GM19328 (cell line): ENCODE results near the gene TRIM42.

Source experiments
- ATAC-seq: cut with Tn5 transposase; IDR thresholded peaks from one replicate; pipeline ENCODE4 v1.9.1; 2021; ENCODE audit warnings: mild to moderate bottlenecking, moderate library complexity; ENCODE audit not compliant: unreplicated experiment

The TRIM42 gene

DNA sequence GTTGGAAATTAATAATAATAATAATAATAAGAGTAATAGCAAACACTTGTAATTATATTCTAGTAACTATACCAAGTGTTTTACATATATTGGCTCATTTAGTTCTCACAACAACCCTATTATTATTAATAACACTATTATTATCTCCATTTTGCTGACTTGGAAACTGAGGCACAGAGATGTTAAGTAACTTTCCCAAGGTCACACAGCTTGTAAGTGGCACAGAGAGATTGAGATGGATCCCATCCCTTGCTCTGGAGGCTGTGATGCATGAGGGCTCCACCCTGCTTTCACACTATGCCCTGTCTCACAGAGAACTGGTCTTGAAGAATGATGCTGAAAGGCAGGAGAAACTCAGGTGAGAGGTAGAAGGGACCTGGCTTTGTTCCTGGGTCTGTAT, 31.9 kb downstream of the TRIM42 start:
- ATAC-seq: no peak

DNA sequence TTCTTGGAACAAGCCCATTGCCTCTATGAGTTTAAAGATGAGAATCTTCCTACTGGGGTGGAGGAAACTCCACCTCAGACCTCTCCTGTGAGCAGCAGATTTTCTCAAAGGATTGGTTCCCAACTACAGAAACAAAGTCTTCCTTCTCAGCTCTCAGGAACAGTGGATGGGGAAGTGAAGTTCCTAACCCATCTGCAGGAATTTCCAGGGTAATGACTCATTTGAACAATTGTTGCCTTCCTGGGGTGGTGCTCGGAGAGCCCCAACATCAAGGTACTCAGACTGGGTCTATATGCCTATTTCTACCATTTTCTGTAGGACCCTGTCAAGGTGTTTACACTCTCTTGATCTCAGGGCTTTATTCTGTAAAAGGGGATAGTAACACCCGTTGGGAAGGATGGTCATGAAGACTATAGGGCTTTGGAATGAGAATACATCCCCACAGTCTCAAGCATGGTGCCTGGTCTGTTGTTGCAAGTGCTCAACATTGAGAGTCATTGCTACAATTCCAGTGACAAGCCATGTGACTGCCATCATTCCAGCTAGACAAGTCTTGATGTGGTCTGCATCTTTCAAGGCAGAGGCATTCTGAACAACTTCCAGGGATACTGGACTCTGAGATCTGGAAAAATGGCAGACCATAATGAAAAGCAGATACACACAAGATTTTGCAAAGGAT, 33.0 kb downstream of the TRIM42 start:
- no peak for ATAC-seq

DNA sequence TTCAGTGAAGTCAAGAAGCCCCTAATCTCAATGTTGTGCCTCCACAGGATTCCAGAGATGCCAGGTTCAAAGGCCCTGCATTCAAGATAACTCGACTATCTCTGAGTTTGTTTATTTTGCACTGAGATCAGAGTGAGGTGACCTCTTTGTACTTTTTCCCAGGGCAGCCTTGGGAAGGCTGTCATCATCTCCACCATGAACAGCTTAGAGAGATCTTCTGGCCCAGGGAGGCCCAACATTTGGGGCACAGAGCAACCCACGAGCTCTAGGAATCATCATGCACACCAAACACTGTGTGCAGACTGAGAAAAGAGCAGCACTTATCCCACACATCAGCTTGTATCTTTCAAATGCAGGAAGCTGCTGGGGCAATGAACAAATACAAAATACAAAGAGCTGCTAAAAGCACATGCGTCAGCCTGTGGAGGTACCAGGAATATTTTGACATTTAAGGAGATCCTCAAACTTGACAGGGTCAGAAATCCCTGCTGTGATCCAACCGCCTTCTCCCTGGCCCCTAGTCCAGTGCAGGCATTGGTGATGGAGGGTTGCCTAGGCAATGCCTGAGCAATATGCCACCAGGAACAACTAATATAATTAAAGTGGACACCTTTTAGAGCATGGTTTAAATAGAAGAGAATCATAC, 33.6 kb downstream of the TRIM42 start:
- no peak for ATAC-seq

DNA sequence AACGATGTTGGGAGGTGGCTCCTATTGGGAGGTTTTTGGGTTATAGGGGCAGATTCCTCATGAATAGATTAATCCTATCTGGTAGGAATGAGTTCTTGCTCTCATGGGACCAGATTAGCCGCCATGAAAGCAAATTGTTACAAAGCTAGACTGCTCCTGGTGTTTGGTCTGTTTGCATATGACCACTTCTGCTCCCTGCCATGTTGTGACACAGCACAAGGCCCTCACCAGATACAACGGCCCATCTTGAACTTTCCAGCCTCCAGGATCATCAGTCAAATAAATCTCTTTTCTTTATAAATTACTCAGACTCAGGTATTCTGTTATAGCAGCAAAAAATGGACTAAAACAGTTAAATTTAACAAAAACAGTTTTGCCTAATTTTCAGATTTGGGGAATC, 34.4 kb downstream of the TRIM42 start:
- ATAC-seq: no peak

DNA sequence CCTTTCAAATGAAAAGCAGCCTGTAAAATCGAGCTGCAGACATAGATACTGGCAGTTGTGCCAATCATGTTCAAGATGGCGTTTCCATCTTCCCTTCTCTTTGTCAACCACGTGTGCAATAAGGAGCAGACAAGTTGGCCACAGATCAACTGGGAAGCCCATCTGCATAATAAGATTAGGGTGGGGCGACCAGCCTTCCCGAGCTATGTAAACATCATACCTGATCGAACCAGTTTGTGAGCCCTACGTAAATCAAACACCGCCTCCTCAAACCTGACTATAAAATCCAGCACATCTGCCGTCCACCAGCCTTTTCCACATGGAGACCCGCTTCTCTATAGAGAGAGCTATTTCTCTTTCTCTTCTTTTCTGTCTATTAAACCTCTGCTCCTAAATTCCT, 37.2 kb downstream of the TRIM42 start:
- no peak for ATAC-seq

DNA sequence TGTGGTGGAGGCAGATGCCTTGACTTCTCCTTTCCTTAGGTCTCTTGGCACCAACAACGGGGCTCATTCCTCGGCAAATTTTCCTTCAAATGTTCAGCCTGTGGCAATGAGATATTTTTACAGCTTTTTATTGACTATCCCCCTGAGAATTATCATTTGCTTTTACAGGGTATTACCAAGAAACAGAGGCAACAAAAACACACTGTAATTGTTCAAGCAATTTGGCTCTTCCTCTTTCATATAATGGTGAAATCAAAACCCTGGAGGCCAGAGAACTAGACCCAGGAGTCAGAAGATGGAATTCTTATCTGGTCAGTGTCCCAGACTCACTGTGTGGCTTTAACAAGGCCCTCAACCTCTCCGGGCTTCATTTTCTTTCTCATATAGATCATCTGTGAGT, 40.1 kb downstream of the TRIM42 start:
- no peak for ATAC-seq

DNA sequence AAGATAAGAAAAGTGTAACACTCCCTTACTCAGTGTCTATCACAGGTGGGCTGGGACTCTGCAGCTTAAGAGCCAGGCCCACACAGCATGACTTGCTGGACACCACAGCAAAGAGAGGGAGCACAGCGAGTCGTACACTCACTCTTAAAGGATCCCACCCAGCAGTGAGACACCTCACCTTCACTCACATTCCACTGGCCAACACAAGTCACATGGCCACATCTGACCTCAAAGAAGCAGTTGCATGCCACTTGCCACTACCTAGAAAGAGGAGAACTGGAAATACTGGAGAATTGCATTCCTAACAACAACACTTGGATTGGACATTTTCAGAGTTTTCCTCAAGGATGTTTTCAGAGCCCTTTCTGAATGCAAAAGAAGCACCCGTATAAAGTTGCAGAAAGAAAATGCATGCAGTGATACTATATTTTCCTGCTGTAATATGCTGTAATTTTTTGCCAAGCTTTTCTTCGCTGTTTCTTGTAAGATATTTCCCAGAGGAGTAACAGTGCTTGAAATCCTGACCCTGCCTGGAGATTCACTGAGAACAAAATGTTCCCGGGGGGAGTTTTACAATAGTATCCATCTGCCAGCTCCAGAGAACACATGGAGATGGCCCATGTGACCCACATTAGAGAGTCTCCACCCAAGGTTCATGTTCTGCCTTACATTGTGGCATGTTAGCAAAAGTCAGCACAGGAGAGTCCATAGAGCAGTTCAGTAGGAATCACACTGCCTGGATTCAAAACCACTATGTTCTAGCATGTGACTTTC, 42.2 kb downstream of the TRIM42 start:
- no peak for ATAC-seq

DNA sequence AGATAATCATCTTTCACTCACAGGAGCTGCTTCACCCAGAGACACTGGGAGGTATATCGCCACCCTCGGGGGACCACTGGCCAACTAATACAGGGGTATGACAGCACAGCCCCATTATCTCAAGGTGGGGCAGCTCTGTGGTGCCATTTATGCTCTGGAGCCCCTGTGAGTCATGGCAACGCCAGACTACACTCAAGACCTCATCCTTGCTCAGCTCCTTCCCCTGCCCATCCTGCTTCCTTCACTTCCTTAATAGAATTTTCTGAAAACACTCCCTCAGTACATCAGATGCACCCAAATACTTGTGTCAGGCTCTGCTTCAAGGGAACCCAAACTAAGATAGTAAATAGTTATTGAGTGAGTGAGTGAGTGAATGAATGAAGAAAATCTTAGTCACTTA, 45.7 kb downstream of the TRIM42 start:
- no peak for ATAC-seq

DNA sequence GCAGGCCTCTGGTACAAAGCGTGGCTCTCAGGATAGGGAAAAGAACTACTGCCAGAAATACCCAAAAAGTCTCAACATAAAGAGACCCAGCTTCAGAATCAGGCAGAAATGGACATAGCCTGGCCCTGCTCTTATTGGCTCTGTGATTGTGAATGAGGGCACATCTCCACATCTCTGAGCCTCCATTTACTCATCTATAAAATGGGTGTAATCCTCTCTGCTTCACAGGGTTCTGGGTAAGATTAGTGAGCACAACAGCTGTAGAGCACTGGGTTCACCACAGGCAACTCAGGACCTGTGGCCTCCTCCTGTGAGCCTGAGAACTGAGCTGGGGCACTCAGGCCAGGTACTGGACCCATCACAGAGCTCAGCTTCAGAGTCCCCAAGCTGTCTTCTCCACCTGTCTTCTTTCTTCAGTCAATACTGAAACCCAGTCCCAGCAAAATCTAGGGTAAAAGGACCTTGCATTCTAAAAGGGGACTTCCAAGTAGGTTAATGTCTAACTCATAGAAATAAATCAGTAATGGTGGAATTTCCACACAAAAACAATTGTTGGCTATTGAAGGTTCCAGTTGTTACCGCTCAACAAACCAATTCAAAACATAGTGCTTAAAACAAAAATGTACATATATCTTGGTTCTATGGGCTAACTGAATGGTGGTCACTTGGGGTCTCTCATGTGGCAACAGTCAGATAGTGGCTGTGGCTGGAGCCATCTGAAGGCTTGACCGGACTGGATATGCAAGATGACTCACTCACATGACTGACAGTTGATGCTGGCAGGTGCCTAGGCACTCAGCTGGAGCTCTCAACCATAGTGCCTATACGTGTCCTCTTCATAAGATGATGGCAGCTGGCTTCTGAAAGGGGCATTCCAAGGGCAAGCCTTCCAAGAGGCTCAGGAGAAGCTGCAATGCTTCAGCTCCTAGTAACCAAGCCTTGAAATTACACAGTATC, 47.3 kb downstream of the TRIM42 start:
- peak; percentile 41 for ATAC-seq

DNA sequence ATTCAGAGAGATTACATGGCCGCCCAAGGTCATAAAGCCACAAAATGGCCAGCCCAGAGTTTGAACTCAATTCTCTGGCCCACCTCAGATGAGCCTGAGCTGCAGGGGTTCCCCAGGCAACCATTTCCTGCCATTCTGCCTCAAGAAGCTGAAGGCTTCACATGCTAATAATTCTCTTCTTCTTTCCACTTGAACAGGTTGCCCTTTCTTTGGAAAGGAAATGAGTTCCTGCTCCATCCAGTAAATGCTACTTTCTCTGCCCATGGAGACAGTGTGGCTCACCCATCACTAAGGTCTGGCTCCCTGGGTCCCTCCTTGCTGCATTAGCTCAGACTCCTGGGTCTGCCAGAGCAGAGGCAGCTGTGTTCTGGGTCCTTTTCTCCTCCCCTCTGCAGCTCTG, 48.2 kb downstream of the TRIM42 start:
- no peak for ATAC-seq

DNA sequence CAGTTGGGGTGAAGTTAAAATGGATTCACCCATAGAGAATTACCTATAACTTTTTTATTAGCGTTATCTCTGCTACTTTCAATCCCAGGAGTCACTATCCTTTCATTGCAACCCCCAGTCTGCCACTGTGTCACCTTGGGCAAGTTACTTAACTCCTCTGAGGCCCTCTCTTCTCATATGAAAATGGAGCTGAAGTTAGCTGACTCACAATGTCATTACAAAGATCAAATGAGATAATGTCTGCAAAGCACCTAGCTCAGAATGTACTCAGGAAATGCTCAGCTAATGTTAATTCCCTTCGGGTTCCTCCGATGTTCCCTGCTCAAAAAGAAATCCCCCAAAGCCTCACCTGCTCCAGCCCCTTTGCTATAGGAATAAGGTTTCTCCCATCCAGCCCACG, 50.0 kb downstream of the TRIM42 start:
- ATAC-seq: no peak

DNA sequence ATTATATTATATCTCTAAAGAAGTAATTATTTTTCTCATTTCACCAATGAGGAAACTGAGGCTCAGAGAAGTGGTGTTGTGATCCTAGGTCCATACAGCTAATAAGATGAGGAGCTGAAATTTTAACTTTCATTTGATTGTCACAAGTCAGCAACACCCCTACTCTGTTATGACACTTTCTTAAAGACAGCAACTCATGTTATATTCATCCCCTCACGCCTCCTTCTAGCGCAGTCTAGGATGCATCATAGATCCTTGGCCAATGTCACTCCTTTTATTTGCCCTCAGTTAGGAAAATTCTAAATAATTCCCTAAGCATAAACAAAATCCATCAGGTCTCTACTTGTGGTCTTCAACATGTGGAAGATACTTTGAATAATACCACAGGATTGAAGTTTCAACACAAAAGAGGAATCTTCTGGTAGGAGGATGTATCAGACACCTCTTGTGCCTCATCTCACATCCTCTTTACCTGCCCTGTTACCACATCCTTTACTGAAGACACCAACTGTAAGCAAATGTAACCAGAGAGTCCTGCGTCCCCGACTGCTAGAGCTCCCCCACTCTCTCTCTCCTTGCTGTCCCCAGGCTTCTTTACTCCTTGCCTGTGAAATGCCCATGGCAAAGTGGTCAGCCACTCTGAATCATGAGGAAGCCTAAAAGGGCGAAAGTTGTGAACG, 53.7 kb downstream of the TRIM42 start:
- no peak for ATAC-seq

DNA sequence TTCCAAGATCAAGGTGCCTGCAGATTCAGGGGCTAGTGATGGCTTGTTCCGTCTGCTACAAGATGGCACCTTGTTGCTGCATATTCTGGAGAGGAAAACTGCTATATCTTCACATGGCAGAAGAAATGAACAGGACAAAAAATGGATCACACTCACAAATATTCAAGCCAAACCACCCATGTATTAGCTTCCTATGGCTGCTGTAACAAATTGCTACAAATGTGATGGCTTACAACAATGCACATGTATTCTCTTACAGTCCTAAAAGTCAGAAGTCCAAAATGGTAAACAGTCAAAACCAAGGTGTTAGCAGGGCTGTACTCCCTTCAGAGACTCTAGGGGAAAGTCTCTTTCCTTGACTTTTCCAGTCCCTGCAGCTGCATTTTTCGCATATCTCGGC, 55.8 kb downstream of the TRIM42 start:
- ATAC-seq: no peak

DNA sequence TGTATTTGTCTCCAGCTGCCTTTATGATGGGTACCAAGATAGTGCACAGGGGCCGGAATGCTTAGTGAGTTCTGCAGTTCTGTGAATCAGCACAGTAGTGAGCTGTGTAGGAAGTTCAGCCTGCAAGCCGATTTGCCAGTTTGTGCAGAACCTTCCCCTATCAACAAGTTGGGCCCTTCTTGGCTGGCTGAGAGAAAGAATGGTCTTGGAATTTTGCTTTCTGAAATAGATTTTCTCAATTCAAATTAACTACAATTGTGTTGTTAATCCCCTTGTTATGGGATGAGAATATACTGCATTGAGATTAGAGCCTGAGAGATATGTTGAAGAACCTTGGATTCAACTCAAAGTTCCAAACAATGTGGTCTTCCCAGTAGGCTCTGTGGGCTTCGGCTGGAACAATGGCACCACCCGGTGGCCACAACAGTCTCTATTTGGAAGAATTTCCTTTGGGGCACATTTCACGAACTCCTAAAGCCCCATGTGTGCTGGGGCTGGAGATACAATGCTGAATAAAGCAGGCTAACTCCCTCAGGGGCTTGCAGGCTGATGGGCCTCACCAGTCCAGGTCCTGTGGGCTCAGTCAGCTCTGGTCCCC, 59.1 kb downstream of the TRIM42 start:
- no peak for ATAC-seq

DNA sequence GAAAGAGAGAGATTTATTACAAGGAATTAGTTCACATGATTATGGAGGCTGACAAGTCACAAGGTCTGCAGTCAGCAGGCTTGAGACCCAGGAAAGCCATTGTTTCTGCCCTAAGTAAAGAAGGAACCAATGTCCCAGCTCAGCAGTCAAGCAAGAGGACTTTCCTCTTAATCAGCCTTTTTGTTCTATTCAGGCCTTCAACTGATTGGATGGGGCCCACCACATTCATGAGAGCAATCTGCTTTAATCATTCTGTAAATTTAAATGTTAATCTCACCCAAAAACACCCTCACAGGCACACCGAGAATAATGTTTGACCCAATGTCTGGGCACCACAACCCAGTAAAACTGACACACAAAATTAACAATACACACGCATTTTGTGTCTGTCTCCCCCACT, 64.3 kb downstream of the TRIM42 start:
- no peak for ATAC-seq

DNA sequence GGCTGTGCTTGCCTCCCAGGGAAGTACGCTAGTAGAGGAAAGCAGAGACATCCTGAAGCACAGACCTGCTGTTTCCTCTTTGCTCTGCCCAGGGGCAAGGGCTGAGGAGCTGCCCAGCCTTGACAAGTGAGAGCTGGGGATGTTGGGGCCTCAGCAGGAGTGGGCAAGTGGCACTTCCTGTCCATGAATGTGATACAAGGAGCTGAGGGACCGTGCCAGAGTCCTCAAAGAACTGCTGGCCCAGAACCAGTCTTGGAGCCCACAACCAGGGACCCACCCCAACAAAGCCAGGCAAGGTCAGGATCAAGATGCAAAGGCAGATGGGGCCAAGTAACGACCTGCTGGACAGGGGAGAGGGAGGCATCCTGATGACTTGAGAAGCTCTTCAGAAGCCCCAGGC, 70.3 kb downstream of the TRIM42 start:
- ATAC-seq: no peak

DNA sequence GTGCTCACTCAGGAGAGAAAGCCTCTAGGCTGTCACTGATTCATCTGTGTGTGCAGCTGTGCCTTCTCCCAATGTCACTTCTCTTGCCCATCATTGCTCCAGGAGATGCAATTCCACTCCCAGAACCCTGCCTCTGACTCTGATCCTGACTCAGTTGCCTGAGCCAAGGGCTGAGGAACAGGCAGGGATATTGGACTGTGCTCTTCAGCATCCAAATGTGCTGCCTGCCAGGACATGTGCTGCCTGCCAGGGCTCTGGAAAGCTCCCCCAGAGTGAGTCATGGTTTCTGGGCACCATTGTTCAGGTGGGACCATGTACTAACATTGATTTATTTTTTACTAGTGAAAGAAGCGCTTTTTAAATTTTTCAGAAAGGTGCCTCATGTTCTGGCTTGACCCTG, 71.0 kb downstream of the TRIM42 start:
- no peak for ATAC-seq
